H1 (cell line): ENCODE data around the gene ABCD1. TPM values are rescaled to one million over a fixed set of nuclear protein-coding genes. Genes with fewer than 3 reads are reported as not detected.

ENCODE experiments used
- CTCF ChIA-PET: fragments of 300-600 bp; sonication (Branson Sonifier 250); formaldehyde crosslinking; loops from one replicate; lab custom pipeline; 2021; ENCODE audit not compliant: partially characterized antibody; lab: Charles Lee
- POLR2A ChIA-PET: fragments of 300-600 bp; sonication (Branson Sonifier 250); formaldehyde crosslinking; loops from one replicate; lab custom pipeline; 2021; ENCODE audit warnings: inconsistent platforms; ENCODE audit not compliant: partially characterized antibody; lab: Charles Lee
- DNase-seq, 2 experiments: peaks; one replicate each; pipeline versions ENCODE4 v3.0.0 to v3.0.0-alpha.2; 2010 to 2022; ENCODE audit warnings: low spot score in 2 of 2, low read depth in 1 of 2, mixed read lengths in 1 of 2
- FAIRE-seq: peaks from 2 replicates; lab custom pipeline; 2011; peaks lifted over from hg19 to GRCh38; lab: Jason Lieb, UNC
- H2AFZ ChIP-seq: 2 replicates; pipeline ENCODE4 v1.8.1; 2012; ENCODE audit warnings: low read length, inconsistent platforms
- H2AK5ac ChIP-seq: 2 replicates; pipeline ENCODE4 v1.6.1; 2013; ENCODE audit warnings: low read depth, low read length
- H2BK120ac ChIP-seq: replicated peaks from 2 replicates; pipeline ENCODE3; 2013; ENCODE audit warnings: low read depth, low read length, inconsistent platforms
- H2BK12ac ChIP-seq: 2 replicates; pipeline ENCODE4 v1.6.1; 2013; ENCODE audit warnings: low read depth, low read length
- H2BK15ac ChIP-seq: 2 replicates; pipeline ENCODE4 v1.6.1; 2013; ENCODE audit warnings: low read length
- H2BK20ac ChIP-seq: 2 replicates; pipeline ENCODE4 v1.6.1; 2013; ENCODE audit warnings: low read length
- H2BK5ac ChIP-seq: 2 replicates; pipeline ENCODE4 v1.6.1; 2013; ENCODE audit warnings: low read depth, low read length
- H3K14ac ChIP-seq: 2 replicates; pipeline ENCODE4 v1.6.1; 2013; ENCODE audit warnings: inconsistent platforms; ENCODE audit not compliant: insufficient read length
- H3K18ac ChIP-seq: 2 replicates; pipeline ENCODE4 v1.6.1; 2013; ENCODE audit warnings: low read length; ENCODE audit errors: extremely low read depth
- H3K23ac ChIP-seq: 2 replicates; pipeline ENCODE4 v1.6.1; 2013; ENCODE audit warnings: inconsistent platforms; ENCODE audit not compliant: insufficient read length
- H3K23me2 ChIP-seq: 2 replicates; pipeline ENCODE4 v1.6.1; 2013; ENCODE audit warnings: low read depth, low read length
- H3K27ac ChIP-seq: 2 replicates; pipeline ENCODE4 v1.6.1; 2011; ENCODE audit warnings: low read depth, low read length, inconsistent platforms
- H3K27me3 ChIP-seq, 4 experiments: replicated peaks in 1 of 4; 1 replicate in 1 of 4; 2 replicates in 3 of 4; pipeline versions ENCODE4 v1.6.1 to v1.8.1; 2011 to 2013; ENCODE audit warnings: low read length in 3 of 4, mild to moderate bottlenecking in 3 of 4, inconsistent platforms in 2 of 4, mixed read lengths in 2 of 4, moderate library complexity in 1 of 4; ENCODE audit not compliant: control insufficient read depth in 3 of 4, insufficient read depth in 3 of 4; ENCODE audit errors: extremely low read depth in 1 of 4
- H3K36me3 ChIP-seq, 4 experiments: 2 replicates each; pipeline versions ENCODE4 v1.6.1 to v1.8.1; 2011 to 2013; ENCODE audit warnings: mild to moderate bottlenecking in 4 of 4, low read length in 3 of 4, moderate library complexity in 2 of 4, control low read depth in 1 of 4, inconsistent platforms in 1 of 4; ENCODE audit not compliant: insufficient read depth in 4 of 4, control insufficient read depth in 2 of 4
- H3K4ac ChIP-seq: replicated peaks from 2 replicates; pipeline ENCODE3; 2013; ENCODE audit warnings: low read length, low read depth, mixed read lengths, inconsistent platforms; ENCODE audit not compliant: insufficient read length
- H3K4me1 ChIP-seq, 4 experiments: replicated peaks in 1 of 4; 1 replicate in 1 of 4; 2 replicates in 3 of 4; pipeline versions ENCODE4 v1.6.1 to v1.8.1; 2011 to 2013; ENCODE audit warnings: low read length in 3 of 4, inconsistent platforms in 2 of 4, mixed read lengths in 1 of 4; ENCODE audit not compliant: insufficient read depth in 4 of 4, control insufficient read depth in 3 of 4
- H3K4me2 ChIP-seq, 2 experiments: 2 replicates each; pipeline versions ENCODE4 v1.6.1 to v1.8.1; 2011 to 2013; ENCODE audit warnings: low read depth in 2 of 2, low read length in 2 of 2, control low read depth in 1 of 2, inconsistent platforms in 1 of 2, mild to moderate bottlenecking in 1 of 2; ENCODE audit not compliant: insufficient read depth in 1 of 2
- H3K4me3 ChIP-seq, 4 experiments: fragments of 200-600, 300-600 bp in 1 of 4; sonication (generic), shearing (Covaris generic), sonication (Bioruptor Twin) in 1 of 4; 2 replicates each; pipeline versions ENCODE4 v1.5.1 to v1.8.1; 2011 to 2016; ENCODE audit warnings: low read length in 4 of 4, low read depth in 3 of 4, control low read depth in 2 of 4, inconsistent platforms in 2 of 4, mild to moderate bottlenecking in 2 of 4, mixed read lengths in 1 of 4, moderate library complexity in 1 of 4; ENCODE audit not compliant: insufficient read depth in 2 of 4; ENCODE audit errors: extremely low read depth in 1 of 4
- H3K56ac ChIP-seq: replicated peaks from 2 replicates; pipeline ENCODE3; 2013; ENCODE audit warnings: low read depth, mild to moderate bottlenecking, mixed read lengths, low read length, inconsistent platforms; ENCODE audit not compliant: insufficient read length
- H3K79me1 ChIP-seq: 2 replicates; pipeline ENCODE4 v1.6.1; 2013; ENCODE audit warnings: low read depth, low read length, control low read depth
- H3K79me2 ChIP-seq, 2 experiments: 2 replicates each; pipeline versions ENCODE4 v1.6.1 to v1.8.1; 2012 to 2013; ENCODE audit warnings: low read length in 2 of 2, mild to moderate bottlenecking in 2 of 2, inconsistent platforms in 1 of 2; ENCODE audit not compliant: insufficient read depth in 2 of 2, control insufficient read depth in 1 of 2
- H3K9ac ChIP-seq, 4 experiments: replicated peaks in 1 of 4; 1 replicate in 1 of 4; 2 replicates in 3 of 4; pipeline versions ENCODE4 v1.6.1 to v1.8.1; 2011 to 2013; ENCODE audit warnings: low read depth in 3 of 4, low read length in 3 of 4, control low read depth in 2 of 4, mild to moderate bottlenecking in 2 of 4, moderate library complexity in 2 of 4, inconsistent platforms in 1 of 4; ENCODE audit errors: extremely low read depth in 1 of 4
- H3K9me3 ChIP-seq, 2 experiments: 2 replicates each; pipeline versions ENCODE4 v1.6.1 to v1.8.1; 2012 to 2013; ENCODE audit warnings: mild to moderate bottlenecking in 2 of 2, moderate library complexity in 2 of 2, control low read depth in 1 of 2, inconsistent platforms in 1 of 2, low read depth in 1 of 2, low read length in 1 of 2, mixed read lengths in 1 of 2; ENCODE audit not compliant: insufficient read depth in 2 of 2
- H4K20me1 ChIP-seq, 2 experiments: replicated peaks in 1 of 2; 2 replicates each; pipeline versions ENCODE3 to v1.8.1; 2011 to 2013; ENCODE audit warnings: inconsistent platforms in 2 of 2, low read length in 2 of 2, mild to moderate bottlenecking in 1 of 2; ENCODE audit not compliant: insufficient read depth in 2 of 2, control insufficient read depth in 1 of 2
- H4K5ac ChIP-seq: 2 replicates; pipeline ENCODE4 v1.6.1; 2013; ENCODE audit warnings: low read length, low read depth, mixed read lengths, inconsistent platforms; ENCODE audit not compliant: insufficient read length
- H4K8ac ChIP-seq: 2 replicates; pipeline ENCODE4 v1.8.0; 2013; ENCODE audit warnings: mild to moderate bottlenecking, moderate library complexity, low read length, inconsistent platforms; ENCODE audit not compliant: insufficient read depth; ENCODE audit errors: extremely low read depth
- H4K91ac ChIP-seq: replicated peaks from 2 replicates; pipeline ENCODE3; 2013; ENCODE audit warnings: low read length, mixed read lengths, inconsistent platforms; ENCODE audit not compliant: insufficient read length
- CEBPB ChIP-seq: IDR thresholded peaks from 2 replicates; pipeline ENCODE4 v1.6.1; 2012; ENCODE audit warnings: low read depth, low read length
- CREB1 ChIP-seq: IDR thresholded peaks from 2 replicates; pipeline ENCODE4 v1.6.1; 2012; ENCODE audit warnings: inconsistent platforms
- JUN ChIP-seq: IDR thresholded peaks from 2 replicates; pipeline ENCODE4 v1.6.1; 2011; ENCODE audit warnings: low read depth, mild to moderate bottlenecking, improper control_type of control experiment, low read length
- MAX ChIP-seq: IDR thresholded peaks from 2 replicates; pipeline ENCODE4 v1.6.1; 2012; ENCODE audit warnings: inconsistent platforms
- RBBP5 ChIP-seq: IDR thresholded peaks from 2 replicates; pipeline ENCODE4 v1.7.1; 2012; ENCODE audit warnings: low read depth, mild to moderate bottlenecking, inconsistent platforms, low read length, moderate library complexity, borderline replicate concordance
- SAP30 ChIP-seq: fragments of 300-600 bp; sonication (generic); IDR thresholded peaks from 2 replicates; pipeline ENCODE4 v1.7.1; 2012; ENCODE audit warnings: low read length, moderate library complexity, mild to moderate bottlenecking, inconsistent platforms; ENCODE audit not compliant: insufficient read depth, insufficient replicate concordance
- SP1 ChIP-seq: IDR thresholded peaks from 2 replicates; pipeline ENCODE4 v1.6.1; 2011; ENCODE audit warnings: low read depth, low read length
- SUZ12 ChIP-seq: fragments of 200-600 bp; sonication (generic); IDR thresholded peaks from 2 replicates; pipeline ENCODE4 v1.6.1; 2012; ENCODE audit warnings: mild to moderate bottlenecking, inconsistent platforms, low read length, moderate library complexity, mixed read lengths
- WGBS, 2 experiments: shearing (Covaris generic) in 1 of 2; methylation state at CpG; one replicate each; pipeline versions ENCODE4 v1.1.6 to v1.1.7; 2013 to 2015; ENCODE audit warnings: low lambda C conversion rate in 2 of 2, mixed read lengths in 2 of 2, inconsistent platforms in 1 of 2, low coverage in 1 of 2, missing lambda C conversion rate in 1 of 2; ENCODE audit not compliant: insufficient replicate concordance in 2 of 2, insufficient coverage in 1 of 2, insufficient read length in 1 of 2; ENCODE audit errors: extremely low coverage in 1 of 2, missing lambda C conversion rate in 1 of 2; 5-methylcytosine and 5-hydroxymethylcytosine counted together
- polyA plus RNA-seq, 7 experiments: library from polyadenylated mRNA; depleted of rRNA in 3 of 7; stranded (reverse) in 5 of 7; unstranded in 2 of 7; fragments of >200 nt in 5 of 7; fragments of 200-250 nt in 2 of 7; gene quantifications; 1 replicate in 5 of 7; 2 replicates in 1 of 7; 4 replicates in 1 of 7; pipeline versions ENCODE4 v1.2.1 to v1.2.3, GENCODE V29; 2011 to 2013; ENCODE audit warnings: missing spikeins in 2 of 7, mixed read lengths in 2 of 7
- total RNA-seq: library from RNA; stranded (reverse); fragmentation: NEBNext Ultra II Directional; extraction: Animal tissue kit (Norgen Biotek cat#: 25700); gene quantifications from 2 replicates; pipeline ENCODE4 v1.2.1, GENCODE V29; 2021
- TF ChIP-seq, protein P1 (sequence below), 3 experiments: IDR thresholded peaks; 1 replicate in 2 of 3; 2 replicates in 1 of 3; pipeline versions ENCODE4 v1.5.1 to v1.6.1; 2011; ENCODE audit warnings: low read length in 3 of 3, mild to moderate bottlenecking in 3 of 3, inconsistent platforms in 2 of 3, low read depth in 1 of 3, moderate library complexity in 1 of 3; ENCODE audit not compliant: insufficient read depth in 1 of 3; ENCODE audit errors: control extremely low read depth in 1 of 3

ABCD1 gene
- total and polyA plus RNA-seq, 2 of the 8 experiments (the other 6 are each of a cell fraction or from before 2014, with no cell fraction given) = 3.1 to 6.6 TPM

DNA sequence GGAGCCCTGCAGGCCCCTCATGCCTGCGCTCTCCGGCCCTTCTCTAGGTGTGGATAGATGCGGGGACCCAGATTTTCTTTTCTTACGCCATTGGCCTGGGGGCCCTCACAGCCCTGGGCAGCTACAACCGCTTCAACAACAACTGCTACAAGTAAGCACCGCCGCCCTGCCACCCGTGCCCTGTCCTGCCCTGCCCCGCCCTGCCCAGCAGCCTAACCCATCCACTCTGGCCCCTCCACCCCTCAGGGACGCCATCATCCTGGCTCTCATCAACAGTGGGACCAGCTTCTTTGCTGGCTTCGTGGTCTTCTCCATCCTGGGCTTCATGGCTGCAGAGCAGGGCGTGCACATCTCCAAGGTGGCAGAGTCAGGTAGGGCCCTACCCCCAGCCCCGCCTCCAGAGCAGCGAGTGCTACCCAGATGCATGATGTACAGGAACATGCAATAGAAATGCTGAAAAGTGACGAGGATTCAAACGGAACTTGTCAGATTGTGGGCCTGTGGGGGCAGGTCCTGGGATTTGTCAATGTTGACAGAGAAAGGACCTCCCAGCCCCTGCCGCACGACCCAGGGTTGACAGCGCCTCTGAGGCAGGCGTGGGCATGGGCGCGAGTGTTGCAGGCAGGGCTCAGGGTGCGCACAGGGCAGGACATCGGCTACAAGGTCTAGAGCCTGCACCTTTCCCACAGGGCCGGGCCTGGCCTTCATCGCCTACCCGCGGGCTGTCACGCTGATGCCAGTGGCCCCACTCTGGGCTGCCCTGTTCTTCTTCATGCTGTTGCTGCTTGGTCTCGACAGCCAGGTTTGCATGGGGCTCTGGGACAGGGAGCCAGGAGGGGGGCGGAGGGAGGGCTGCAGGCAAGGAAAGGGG lies 31.2 kb upstream of the ABCD1 start:
- Histone ChIP-seq H2AFZ (no peak overlapping the region), H3K9me3 (no peaks in the 10 kb centered on the region), H4K20me1 (peaks cover 2 to 4% of the 10 kb centered on the region in 2 experiments), H2BK120ac (no peak overlapping the region), H2AK5ac (no peak overlapping the region), H2BK12ac (no peak overlapping the region), H3K4ac (no peak overlapping the region), H4K91ac (no peak overlapping the region), H3K27me3 (no peaks in the 10 kb centered on the region), H3K27ac (no peak overlapping the region), H4K5ac (no peak overlapping the region), H3K9ac (no peak overlapping the region), H4K8ac (no peak overlapping the region), H3K4me1 (peaks cover 0 to 12% (median 2%) of the 10 kb centered on the region in 4 experiments; a peak in 4 of 7 replicates), H3K23me2 (no peaks in the 10 kb centered on the region), H3K79me2 (peaks cover 0 to 12% of the 10 kb centered on the region in 2 experiments; a peak in 3 of 4 replicates), H3K4me3 (no peak overlapping the region), H3K56ac (no peak overlapping the region), H2BK5ac (no peak overlapping the region), H2BK15ac (no peak overlapping the region), H2BK20ac (no peak overlapping the region), H3K36me3 (peaks cover 0 to 44% (median 12%) of the 10 kb centered on the region in 4 experiments; a peak in 5 of 8 replicates), H3K23ac (no peak overlapping the region), H3K4me2 (no peak overlapping the region), H3K18ac (no peak overlapping the region), H3K14ac (no peak overlapping the region), H3K79me1 (no peaks in the 10 kb centered on the region; the same call in 1 of the 2 replicates)
- ChIA-PET POLR2A (interaction anchor here (0.6 to 1.3 kb wide), 5 partner anchors 7 to 278 kb away, joined by 3 to 5 read pairs (median 3); partner anchors contain the start of gene HCFC1), CTCF (interaction anchor here (1.8 kb wide), 1 partner anchor 14 kb away, joined by 6 read pairs; no protein-coding TSS in a partner anchor)
- FAIRE-seq (no peak), DNase-seq (no peak)
- WGBS, 2 experiments = 89% methylated on average over 4 of the region's 31 CpGs; no CpG with 5 or more reads in 1 of the 2 experiments
- no peak for TF ChIP-seq CEBPB
- no peak for TF ChIP-seq JUN
- TF ChIP-seq, protein P1, sequence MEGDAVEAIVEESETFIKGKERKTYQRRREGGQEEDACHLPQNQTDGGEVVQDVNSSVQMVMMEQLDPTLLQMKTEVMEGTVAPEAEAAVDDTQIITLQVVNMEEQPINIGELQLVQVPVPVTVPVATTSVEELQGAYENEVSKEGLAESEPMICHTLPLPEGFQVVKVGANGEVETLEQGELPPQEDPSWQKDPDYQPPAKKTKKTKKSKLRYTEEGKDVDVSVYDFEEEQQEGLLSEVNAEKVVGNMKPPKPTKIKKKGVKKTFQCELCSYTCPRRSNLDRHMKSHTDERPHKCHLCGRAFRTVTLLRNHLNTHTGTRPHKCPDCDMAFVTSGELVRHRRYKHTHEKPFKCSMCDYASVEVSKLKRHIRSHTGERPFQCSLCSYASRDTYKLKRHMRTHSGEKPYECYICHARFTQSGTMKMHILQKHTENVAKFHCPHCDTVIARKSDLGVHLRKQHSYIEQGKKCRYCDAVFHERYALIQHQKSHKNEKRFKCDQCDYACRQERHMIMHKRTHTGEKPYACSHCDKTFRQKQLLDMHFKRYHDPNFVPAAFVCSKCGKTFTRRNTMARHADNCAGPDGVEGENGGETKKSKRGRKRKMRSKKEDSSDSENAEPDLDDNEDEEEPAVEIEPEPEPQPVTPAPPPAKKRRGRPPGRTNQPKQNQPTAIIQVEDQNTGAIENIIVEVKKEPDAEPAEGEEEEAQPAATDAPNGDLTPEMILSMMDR (IDR thresholded peaks at IDR 0.05; ENCODE audit: control extremely low read depth in 1 of 3, insufficient read depth in 1 of 3, low read depth in 1 of 3, low read length in 3 of 3) = no peak
- TF ChIP-seq SAP30 = no peak
- TF ChIP-seq SUZ12 = no peak
- no peak for TF ChIP-seq RBBP5
- no peak for TF ChIP-seq MAX
- TF ChIP-seq CREB1 = no peak
- TF ChIP-seq SP1 = no peak
